IPS DF 4.7 (cell line): ENCODE measurements around the gene THAP11.
"Not testable (repeated sequence)": the region's sequence is repeated elsewhere in the genome, so short reads cannot be mapped to it uniquely, and the experiment has no call there.

Experiments used
- DNase-seq: peaks from one replicate; pipeline ENCODE4 v3.0.0-alpha.2; 2013; ENCODE audit warnings: low spot score; ENCODE audit errors: extremely low read depth

Gene THAP11

DNA sequence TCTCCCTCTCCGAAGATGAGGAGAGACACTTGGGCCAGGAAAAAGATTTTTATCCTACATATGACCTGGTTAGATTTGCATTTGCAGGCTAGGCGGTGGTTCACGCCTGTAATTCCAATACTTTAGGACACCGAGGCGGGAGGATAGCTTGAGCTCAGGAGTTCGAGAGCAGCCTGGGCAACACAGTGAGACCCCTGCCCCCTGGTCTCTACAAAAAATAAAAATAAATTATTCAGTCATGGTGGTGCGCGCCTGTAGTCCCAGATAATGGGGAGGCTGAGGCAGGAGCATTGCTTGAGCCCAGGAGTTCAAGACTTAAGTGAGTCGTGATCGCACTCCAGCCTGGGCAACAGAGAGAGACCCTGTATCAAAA is 7.9 kb upstream of the THAP11 start:
- DNase-seq = no peak

GRCh38 chr16:67837190-67837589 is 4.9 kb upstream of the THAP11 start:
- DNase-seq = not testable (repeated sequence)

- no peak for DNase-seq
Observed at GRCh38 chr16:67837811-67838210, 4.3 kb upstream of the THAP11 start.

DNA sequence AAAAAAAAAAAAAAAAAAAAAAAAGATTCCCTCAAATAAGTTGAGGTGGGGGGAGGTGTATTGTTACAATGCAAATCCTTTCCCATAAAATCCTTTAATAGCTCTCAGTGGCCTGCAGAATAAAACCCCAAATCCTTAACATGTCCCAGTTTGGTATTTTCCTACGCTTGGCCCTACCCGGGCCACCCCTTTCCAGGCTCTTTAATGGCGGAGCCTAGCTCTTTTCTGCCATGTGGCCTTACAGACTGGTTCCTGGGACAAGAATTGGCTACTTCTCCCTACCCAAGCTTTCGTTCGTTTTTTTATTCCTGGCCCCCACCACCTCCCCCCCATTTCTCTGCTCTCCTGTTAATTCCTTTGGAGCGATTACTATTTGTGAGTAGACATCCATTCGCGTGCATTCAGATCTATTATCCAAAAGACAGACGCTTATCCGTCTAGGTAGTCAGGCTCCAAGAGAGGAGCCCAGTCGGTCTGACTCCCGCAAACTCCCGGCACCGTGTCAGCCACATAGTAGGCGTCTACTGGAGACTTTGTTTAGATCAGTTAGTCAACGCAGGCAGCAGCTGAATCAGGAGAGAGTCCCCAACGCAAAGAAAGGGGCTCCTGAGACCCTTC is 813 bp upstream of the THAP11 start:
- DNase-seq = no peak

GRCh38 chr16:67842509-67843342 is 606 bp downstream of the THAP11 start:
- DNase-seq = no peak

DNA sequence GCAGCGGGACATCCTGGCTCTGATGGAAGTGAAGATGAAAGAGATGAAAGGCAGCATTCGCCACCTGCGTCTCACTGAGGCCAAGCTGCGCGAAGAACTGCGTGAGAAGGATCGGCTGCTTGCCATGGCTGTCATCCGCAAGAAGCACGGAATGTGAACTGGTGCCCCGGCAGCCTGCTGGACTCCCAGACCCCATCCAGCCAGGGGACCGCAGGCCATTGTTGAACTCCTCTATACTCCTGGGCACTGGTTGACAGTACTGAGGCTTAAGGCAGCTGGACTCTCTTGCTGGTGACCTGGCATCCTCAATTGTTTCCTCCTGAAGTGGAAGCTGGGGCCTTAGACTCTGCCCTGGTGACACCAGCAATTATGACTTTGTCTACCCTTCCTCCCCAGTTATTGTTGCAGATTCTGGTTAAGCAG is 1.2 kb downstream of the THAP11 start:
- no peak for DNase-seq

DNA sequence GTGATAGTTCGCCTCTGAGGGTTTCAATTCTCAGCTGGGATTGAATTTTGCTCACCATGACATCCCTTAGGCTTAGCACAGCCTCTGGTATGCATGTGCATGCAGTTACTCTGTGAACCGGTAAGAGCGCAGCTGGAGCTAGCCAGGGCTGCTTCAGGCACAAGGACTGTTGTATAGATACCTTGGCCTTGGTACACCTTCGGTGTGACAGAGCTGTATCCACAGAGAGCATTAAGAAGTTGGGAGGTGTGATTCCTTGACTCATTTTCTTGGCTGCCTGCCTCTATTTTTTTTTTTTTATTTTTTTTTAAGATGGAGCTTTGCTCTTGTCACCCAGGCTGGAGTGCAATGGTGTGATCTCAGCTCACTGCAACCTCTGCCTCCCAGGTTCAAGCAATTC is 2.4 kb downstream of the THAP11 start:
- DNase-seq = no peak

DNA sequence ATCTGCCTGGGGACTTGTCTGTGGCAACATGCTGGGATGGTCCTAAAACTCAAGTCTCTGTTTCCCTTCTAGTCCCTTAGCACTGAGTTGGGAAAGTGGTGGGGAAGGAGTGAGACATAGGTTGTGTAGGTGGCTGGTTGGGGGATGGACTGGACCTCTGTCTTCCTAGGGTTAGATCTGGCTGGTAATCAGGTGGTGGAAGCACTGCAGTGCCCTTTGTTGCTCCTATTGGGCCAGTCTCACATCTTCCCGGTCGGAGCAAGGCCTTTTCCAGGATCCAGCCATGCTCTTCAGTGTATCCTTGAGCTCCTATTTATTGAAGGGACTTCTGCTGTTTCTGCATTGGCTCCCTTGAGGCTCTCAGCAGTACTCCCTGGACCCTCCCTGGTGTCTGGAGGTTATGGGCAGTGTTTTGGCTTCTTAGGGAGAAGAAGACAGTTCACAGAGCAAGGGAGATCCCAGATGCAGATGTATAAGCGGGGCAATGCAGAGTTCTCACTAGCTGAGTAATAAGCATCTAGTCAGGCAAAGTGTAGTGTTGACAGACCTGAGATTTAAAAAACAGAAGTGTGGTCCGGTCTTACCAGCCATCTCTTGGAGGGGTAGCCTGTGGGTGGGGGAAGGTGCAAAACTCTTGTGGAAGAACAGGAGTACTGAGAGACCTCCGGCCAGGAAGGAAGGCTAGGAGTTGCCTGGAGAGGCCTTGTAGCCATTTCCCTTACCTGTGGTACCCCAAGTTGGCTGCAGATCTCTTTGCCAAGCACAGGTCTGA is 3.4 kb downstream of the THAP11 start:
- no peak for DNase-seq

GRCh38 chr16:67846063-67846319 is 3.9 kb downstream of the THAP11 start:
- no peak for DNase-seq

GRCh38 chr16:67846320-67847063 is 4.4 kb downstream of the THAP11 start, which contains the start of gene NUTF2:
TSS of gene NUTF2 (plus strand) at chr16:67846933. CDS start at chr16:67865131, 18,198 bp downstream.
- DNase-seq = peak; percentile 95

DNA sequence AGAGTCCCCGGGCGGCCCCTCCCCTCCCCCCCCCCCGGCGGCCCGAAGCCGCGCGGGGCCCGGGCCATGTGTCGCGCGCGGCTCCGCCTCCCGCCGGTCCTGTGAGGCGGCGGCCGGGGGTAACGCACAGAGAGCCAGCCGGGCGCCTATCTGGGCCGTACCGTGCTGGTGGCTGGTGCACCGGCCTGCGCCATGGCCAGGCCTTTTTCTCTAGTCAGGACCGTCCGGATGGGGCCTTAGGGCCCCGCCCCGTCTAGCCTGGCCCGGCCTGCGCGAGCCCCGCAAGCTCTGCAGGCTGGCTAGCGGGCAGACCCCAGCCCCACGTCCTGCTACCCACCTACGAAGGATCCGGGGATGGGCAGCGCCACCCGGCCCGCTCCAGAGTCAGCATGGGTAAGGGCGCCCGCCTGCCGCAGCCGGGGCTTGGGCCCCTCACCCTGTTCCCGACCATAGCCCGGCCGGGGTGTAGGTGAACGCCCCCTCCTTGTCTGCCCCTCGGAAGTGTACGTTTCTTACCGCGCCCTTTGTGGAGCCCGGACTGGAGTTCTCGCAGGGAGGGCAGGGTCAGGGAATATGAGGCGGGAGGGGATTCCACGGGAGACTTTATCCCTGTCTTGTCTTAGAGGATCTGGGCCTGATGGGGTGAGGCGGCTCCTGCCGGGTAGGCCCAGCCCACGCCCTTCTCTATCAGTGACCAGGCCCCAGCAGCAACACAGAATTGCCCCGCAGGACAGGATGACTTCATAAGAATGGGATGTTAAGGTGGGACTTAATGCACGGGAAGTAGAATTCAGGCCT is 5.1 kb downstream of the THAP11 start, which contains the start of gene CENPT:
Gene CENPT (minus strand): TSS at position 630 of the 798 bp plus-strand sequence. CDS start 13,834 bp downstream, outside the sequence.
- no peak for DNase-seq

DNA sequence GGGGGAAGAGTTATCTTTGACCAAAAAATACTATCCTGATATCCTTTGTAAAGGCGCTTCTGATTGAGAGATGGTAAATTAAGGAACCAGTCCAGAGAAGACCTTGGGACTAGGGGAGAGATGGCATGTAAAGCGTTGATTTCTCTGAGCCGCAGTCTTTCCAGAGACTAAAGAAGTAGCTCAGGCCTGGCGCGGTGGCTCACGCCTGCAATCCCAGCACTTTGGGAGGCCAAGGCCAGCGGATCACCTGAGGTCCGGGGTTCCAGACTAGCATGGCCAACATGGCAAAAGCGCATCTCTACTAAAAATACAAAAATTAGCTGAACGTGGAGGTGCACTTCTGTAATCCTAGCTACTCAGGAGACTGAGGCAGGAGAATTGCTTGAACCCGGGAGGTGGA is 6.0 kb downstream of the THAP11 start:
- DNase-seq = no peak

DNA sequence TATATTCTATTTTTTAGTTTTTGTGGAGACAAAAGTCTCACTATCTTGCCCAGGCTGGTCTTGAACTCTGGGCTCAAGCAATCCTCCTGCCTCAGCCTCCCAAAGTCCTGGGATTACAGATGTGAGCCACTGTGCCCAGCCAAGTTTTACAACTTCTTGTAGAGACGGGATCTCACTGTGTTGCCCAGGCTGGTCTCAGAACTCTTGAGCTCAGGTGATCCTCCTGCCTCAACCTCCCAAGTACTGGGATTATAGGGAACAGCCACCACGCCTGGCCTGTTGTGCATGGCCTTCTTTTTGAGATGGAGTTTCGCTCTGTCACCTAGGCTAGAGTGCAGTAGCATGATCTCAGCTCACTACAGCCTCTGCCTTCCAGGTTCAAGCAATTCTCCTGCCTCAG is 11.6 kb downstream of the THAP11 start:
- DNase-seq = no peak

DNA sequence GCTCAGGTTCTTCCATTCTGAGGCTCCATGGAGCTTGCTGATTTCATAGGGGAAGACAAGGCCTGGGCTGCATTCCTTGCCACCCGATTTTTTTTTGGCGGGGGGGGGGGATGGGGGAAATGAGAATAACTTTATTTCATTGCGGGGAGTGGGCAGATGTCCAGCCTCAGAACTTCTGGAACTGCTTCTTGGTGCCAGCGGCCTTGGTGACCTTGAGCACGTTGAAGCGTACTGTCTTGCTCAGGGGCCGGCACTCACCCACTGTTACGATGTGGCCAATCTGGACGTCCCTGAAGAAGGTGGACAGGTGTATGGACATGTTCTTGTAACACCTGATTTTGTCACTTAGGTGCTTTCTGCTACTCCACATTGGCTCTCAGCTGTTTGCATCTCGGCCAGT is 13.7 kb downstream of the THAP11 start:
- no peak for DNase-seq

DNA sequence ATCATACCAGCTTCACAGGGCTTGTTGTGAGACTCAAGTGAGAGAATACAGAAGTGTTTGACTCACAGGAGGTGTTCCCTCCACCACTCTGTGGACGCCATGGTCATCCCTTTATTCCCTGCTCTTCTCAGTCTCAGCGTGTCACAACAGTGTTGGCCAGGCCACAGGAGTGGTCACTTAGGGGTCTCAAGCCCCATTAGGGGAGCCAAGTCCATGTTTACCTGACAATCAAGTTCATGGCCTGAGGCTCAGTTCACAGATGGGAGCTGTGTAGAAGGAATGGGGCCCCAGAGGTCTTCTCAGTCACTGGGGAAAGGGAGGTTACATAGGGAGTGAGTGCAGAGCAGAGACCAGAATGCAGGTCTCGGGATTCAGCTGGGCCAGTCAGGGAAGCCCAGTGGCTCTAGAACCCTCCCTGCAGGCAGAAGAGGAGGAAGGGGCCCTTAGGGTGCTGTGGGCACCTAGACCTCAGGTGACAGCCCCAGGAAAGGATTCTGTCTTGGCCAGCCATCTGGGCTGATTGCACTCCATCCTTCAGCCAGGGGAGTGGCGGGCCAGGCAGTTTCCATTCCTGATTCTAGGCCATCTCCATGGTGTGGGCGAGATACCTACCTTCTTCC is 14.9 kb downstream of the THAP11 start:
- no peak for DNase-seq

DNA sequence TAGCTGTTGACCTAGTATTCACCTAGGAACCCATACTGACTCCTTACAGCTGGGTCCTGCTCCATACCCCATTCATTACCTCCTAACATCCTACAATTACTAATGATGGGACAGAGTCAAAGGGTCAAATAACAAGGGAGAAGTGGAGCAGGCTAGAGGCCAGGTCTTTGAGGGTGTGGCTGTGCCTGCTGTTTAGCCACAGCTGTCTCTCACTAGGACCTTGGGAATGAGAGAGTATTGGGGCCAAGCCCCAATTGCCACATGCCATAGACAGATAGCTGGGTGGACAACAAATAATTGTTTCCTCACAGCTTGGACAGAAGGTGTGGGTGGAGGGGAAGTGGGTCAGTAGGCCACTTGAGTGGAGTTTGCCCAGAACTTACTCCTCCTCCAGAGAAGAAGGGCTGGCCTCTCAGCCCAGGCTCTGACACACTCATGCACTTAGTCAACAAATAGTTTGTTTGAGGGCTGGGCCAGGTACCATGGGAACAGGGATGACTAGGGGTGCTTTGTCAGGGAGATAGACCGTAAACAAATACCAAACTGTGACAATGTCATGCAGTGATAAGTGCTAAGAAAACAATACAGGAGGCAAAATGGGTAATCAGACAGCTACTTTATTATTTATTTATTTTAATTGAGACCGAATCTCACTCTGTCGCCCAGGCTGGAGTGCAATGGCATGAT is 15.6 kb downstream of the THAP11 start:
- no peak for DNase-seq

DNA sequence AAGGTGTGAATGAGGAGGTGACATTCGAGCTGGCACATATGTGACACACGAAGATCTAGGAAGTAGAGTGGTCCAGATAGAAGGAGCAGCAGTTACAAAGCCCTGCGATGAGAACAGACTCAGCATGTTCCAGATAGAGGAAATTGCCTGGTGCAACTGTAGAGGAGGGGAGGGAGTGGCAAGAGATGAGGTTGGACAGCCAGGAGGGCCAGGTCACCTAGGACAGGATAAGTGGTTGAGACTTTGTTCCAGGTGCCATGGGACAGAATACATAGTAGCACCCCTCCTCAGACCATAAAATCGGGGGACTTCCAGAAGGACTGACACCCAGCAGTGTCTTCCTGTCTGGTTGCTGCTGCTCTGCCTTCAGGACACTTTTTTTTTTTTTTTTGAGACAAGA is 16.4 kb downstream of the THAP11 start:
- DNase-seq = no peak

GRCh38 chr16:67860589-67861398 is 18.7 kb downstream of the THAP11 start:
- DNase-seq = no peak

- DNase-seq = no peak
Observed at GRCh38 chr16:67861877-67862276, 19.8 kb downstream of the THAP11 start.
